ENCODE results near the gene BEND7.

DNA sequence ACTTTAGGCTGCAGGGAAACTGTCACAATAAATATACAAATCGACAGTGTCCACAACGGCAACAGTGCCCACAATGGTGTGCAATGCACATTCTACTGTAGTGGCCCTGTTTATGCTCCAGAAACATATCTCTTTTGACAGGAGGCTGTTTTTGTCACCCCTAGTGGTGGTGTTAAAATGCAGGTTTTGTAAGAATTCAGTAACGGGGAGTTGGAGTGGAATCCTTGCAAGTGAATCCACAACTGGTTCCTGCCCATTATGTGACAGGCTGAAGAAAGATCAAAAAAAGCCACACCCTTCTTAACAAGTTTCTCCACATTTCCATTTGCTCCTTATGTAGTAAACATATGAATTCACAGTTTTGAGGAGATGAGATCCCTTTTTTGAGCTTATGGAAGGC is 58.5 kb downstream of the BEND7 start:
- TF ChIP-seq CTCF (optimal IDR thresholded peaks at IDR 0.05 in 1 of 3, IDR thresholded peaks at IDR 0.05 in 1 of 3, conservative IDR thresholded peaks at IDR 0.05 in 1 of 3; ENCODE audit: extremely low read depth in 1 of 3, insufficient read depth in 2 of 3, low read length in 3 of 3) (no peak), EZH2 (IDR thresholded peaks at IDR 0.05; ENCODE audit: low read length) (no peak)
